ENCODE measurements around the gene SCIN. TPM values are rescaled to one million over a fixed set of nuclear protein-coding genes. Genes with fewer than 3 reads are reported as not detected.
"Not testable (repeated sequence)": the region's sequence is repeated elsewhere in the genome, so short reads cannot be mapped to it uniquely, and the experiment has no call there.

SCIN gene
- 0.37 and 0.56 TPM in 2 replicates for total RNA-seq (2014; rRNA removed; shearing (Covaris generic))

- Histone ChIP-seq H3K27me3 (replicated peaks) (peaks cover 13% of the 10 kb centered on the region), H3K4me3 (peak within 1 kb of the TSS; percentile 3; the same call in 1 of the 2 replicates), H3K9me3 (replicated peaks) (no peaks in the 10 kb centered on the region), H3K36me3 (no peaks in the 10 kb centered on the region), H3K27ac (no peak within 1 kb of the TSS), H3K4me1 (replicated peaks) (0 out of 2 replicates have a peak, but pooled peaks cover 3% of the 10 kb centered on the region)
- peak in 1 of 2 experiments; percentile 10 for DNase-seq (ENCODE audit: low read depth in 1 of 2, low spot score in 2 of 2)
Measured at GRCh38 chr7:12570534-12571461, at the start of gene SCIN. Gene SCIN, plus strand, starts transcription at chr7:12570720. Its CDS starts 67 bp downstream, at chr7:12570787.

DNA sequence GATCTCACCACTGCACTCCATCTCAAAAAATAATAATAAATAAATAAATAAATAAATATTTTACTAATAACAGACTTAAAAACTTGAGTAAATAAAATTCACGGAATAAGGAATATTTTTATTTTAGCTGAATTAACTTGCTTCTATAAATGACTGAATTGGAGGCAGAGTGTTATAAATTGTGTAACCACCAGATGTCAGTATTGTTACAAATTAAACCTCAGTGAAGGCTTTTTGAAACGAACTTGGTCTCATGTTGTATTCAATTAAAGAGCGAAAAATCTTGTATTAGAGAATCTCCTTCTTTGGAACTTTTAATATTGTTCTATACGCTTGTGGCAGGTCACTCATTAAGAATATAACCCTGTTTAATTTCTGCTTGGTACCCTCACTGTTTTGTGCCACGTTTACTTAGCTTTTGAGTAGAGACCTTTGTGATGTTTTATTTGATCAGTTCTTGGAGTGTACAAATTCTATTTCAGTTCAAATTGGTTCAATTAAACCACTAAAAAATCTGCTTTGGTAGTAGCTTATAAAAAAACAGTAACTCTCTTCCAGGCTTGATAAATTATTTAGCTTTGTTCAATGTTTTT is 45.6 kb upstream of the SCIN start:
- Histone ChIP-seq H3K36me3 (no peaks in the 10 kb centered on the region), H3K4me3 (no peak overlapping the region), H3K27ac (no peak overlapping the region), H3K9me3 (replicated peaks) (no peaks in the 10 kb centered on the region), H3K27me3 (replicated peaks) (peaks cover 7% of the 10 kb centered on the region), H3K4me1 (replicated peaks) (no peaks in the 10 kb centered on the region)
- DNase-seq (ENCODE audit: low read depth in 1 of 2, low spot score in 2 of 2) = peak in 1 of 2 experiments; percentile 35

DNA sequence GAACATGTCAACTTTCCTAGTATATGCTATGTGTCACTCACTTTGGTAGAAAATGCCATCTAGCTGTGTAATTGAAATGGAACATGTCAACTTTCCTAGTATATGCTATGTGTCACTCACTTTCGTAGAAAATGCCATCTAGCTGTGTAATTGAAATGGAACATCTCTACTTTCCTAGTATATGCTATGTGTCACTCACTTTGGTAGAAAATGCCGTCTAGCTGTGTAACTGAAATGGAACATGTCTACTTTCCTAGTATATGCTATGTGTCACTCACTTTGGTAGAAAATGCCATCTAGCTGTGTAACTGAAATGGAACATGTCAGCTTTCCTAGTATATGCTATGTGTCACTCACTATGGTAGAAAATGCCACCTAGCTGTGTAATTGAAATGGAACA is 43.8 kb upstream of the SCIN start:
- not testable (repeated sequence) for H3K27me3 ChIP-seq (replicated peaks); H3K4me3 ChIP-seq; DNase-seq (ENCODE audit: low read depth in 1 of 2, low spot score in 2 of 2); H3K4me1 ChIP-seq (replicated peaks); H3K9me3 ChIP-seq (replicated peaks); H3K27ac ChIP-seq; H3K36me3 ChIP-seq

- not testable (repeated sequence) for H3K27me3 ChIP-seq (replicated peaks)
Measured at GRCh38 chr7:12527670-12528069, 42.9 kb upstream of the SCIN start.

GRCh38 chr7:12529971-12530710 is 40.4 kb upstream of the SCIN start:
- Histone ChIP-seq H3K9me3 (replicated peaks) (no peaks in the 10 kb centered on the region), H3K4me1 (replicated peaks) (no peaks in the 10 kb centered on the region), H3K36me3 (no peaks in the 10 kb centered on the region), H3K27me3 (replicated peaks) (no peaks in the 10 kb centered on the region), H3K4me3 (no peak overlapping the region), H3K27ac (no peak overlapping the region)
- no peak for DNase-seq (ENCODE audit: low read depth in 1 of 2, low spot score in 2 of 2)

More at GRCh38 chr7:12527670-12528069, 42.9 kb upstream of the SCIN start:
- not testable (repeated sequence) for H3K36me3 ChIP-seq; H3K4me1 ChIP-seq (replicated peaks); H3K27ac ChIP-seq; H3K9me3 ChIP-seq (replicated peaks); DNase-seq (ENCODE audit: low read depth in 1 of 2, low spot score in 2 of 2); H3K4me3 ChIP-seq

DNA sequence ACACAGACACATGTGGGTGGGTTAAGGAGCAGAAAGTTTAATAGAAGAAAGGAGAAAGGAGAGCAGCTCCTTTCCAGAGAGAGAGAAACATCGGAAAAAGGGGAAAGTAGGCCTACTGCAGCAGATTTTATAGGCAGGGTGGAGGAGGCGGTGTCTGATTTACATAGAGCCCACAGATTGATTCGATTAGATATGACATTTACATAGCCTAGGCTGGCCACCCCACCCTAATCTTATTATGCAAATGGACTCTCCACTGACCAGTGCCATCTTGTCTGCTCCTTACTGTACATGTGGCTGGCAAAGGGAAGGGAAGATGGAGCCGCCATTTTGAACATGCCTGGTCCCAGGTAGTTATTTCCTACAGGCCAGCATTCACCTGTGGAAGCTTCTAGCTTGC is 38.7 kb upstream of the SCIN start:
- no peak for DNase-seq (ENCODE audit: low read depth in 1 of 2, low spot score in 2 of 2)
- H3K36me3 ChIP-seq = no peaks in the 10 kb centered on the region

DNA sequence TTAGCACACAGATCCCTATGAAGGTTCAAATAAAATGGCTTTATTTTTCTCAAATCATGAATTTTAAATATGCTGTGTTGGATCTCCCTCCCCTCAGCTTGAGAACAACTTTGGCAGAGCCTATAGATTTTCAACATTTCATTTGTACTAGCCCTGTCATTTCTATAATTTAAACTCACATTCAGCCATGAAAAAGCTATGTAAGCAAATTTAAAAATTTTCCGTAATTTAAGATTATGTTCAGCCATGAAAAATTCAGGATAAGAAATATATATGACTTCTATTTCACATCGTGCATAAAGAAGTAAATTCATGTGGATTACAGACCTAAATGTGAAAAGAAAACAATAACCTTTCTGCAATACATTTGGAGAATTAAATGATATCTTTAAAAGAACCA is 36.5 kb upstream of the SCIN start:
- Histone ChIP-seq H3K27me3 (replicated peaks) (no peaks in the 10 kb centered on the region), H3K4me3 (no peak overlapping the region), H3K27ac (no peak overlapping the region), H3K9me3 (replicated peaks) (no peaks in the 10 kb centered on the region), H3K36me3 (no peaks in the 10 kb centered on the region), H3K4me1 (replicated peaks) (no peaks in the 10 kb centered on the region)
- no peak for DNase-seq (ENCODE audit: low read depth in 1 of 2, low spot score in 2 of 2)

More for the DNA sequence above, 38.7 kb upstream of the SCIN start:
- H3K9me3 ChIP-seq (replicated peaks) = no peaks in the 10 kb centered on the region
- no peaks in the 10 kb centered on the region for H3K4me1 ChIP-seq (replicated peaks)
- H3K27ac ChIP-seq = no peak overlapping the region
- no peaks in the 10 kb centered on the region for H3K27me3 ChIP-seq (replicated peaks)
- H3K4me3 ChIP-seq = no peak overlapping the region

DNA sequence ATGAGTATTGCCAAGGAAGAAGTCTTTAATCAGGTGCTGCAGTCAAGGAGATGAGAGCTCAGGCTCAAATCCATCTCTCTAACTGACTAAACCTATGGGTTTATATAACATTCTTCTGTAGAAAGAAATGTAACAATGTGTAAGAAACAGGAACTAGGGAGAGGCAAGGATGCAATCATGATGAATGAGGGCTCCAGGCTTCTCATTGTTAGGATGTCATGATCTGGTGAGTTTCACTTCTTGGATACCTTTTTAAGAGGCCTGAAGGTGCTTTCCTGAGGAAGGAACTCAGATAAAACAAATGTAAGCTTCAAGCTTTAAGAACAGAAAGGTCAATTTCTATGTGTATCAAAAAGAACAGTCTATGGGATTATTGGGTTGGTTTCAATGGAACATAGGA is 30.8 kb upstream of the SCIN start:
- H3K4me1 ChIP-seq (replicated peaks) = peaks cover 5% of the 10 kb centered on the region
- H3K27ac ChIP-seq = no peak overlapping the region
- DNase-seq (ENCODE audit: low read depth in 1 of 2, low spot score in 2 of 2) = no peak
- no peaks in the 10 kb centered on the region for H3K9me3 ChIP-seq (replicated peaks)
- no peak overlapping the region for H3K4me3 ChIP-seq
- H3K27me3 ChIP-seq (replicated peaks) = no peaks in the 10 kb centered on the region
- H3K36me3 ChIP-seq = no peaks in the 10 kb centered on the region

- no peaks in the 10 kb centered on the region for H3K27me3 ChIP-seq (replicated peaks)
- H3K27ac ChIP-seq = no peak overlapping the region
- H3K4me1 ChIP-seq (replicated peaks) = peaks cover 9% of the 10 kb centered on the region
- DNase-seq (ENCODE audit: low read depth in 1 of 2, low spot score in 2 of 2) = no peak
- H3K9me3 ChIP-seq (replicated peaks) = no peaks in the 10 kb centered on the region
- H3K4me3 ChIP-seq = no peak overlapping the region
- H3K36me3 ChIP-seq = no peaks in the 10 kb centered on the region
Measured at GRCh38 chr7:12540850-12541249, 29.7 kb upstream of the SCIN start.

GRCh38 chr7:12543586-12543985 is 26.9 kb upstream of the SCIN start:
- Histone ChIP-seq H3K9me3 (replicated peaks) (no peaks in the 10 kb centered on the region), H3K27ac (no peak overlapping the region), H3K4me3 (no peak overlapping the region), H3K4me1 (replicated peaks) (peaks cover 9% of the 10 kb centered on the region), H3K36me3 (no peaks in the 10 kb centered on the region), H3K27me3 (replicated peaks) (no peaks in the 10 kb centered on the region)
- DNase-seq (ENCODE audit: low read depth in 1 of 2, low spot score in 2 of 2) = no peak

DNA sequence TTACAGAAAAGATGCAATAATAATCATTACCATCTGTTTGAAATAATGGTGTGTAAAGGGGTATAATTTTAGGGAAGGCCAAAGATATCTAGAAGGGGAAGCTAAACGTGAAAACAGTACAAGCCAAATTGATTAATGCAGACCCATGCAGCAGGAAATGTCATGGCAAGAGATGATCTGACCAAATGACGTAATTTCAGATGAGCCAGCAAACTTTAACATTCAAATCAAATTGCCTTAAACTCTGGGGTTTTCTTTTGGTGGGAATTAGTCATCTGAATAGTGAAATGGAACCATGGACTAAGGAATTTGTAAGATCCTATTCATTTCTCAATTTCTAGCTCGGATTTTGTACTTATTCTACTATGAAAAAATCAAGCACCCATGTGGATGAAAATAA is 21.4 kb upstream of the SCIN start:
- Histone ChIP-seq H3K27ac (no peak overlapping the region), H3K27me3 (replicated peaks) (no peaks in the 10 kb centered on the region), H3K36me3 (no peaks in the 10 kb centered on the region), H3K9me3 (replicated peaks) (no peaks in the 10 kb centered on the region), H3K4me1 (replicated peaks) (peaks cover 8% of the 10 kb centered on the region), H3K4me3 (no peak overlapping the region)
- no peak for DNase-seq (ENCODE audit: low read depth in 1 of 2, low spot score in 2 of 2)

GRCh38 chr7:12550956-12551355 is 19.6 kb upstream of the SCIN start:
- DNase-seq (ENCODE audit: low read depth in 1 of 2, low spot score in 2 of 2) = no peak
- no peak overlapping the region for H3K4me3 ChIP-seq
- no peaks in the 10 kb centered on the region for H3K9me3 ChIP-seq (replicated peaks)
- no peaks in the 10 kb centered on the region for H3K4me1 ChIP-seq (replicated peaks)
- H3K27ac ChIP-seq = no peak overlapping the region
- H3K27me3 ChIP-seq (replicated peaks) = no peaks in the 10 kb centered on the region
- H3K36me3 ChIP-seq = no peaks in the 10 kb centered on the region

- Histone ChIP-seq H3K27me3 (replicated peaks) (no peaks in the 10 kb centered on the region), H3K27ac (no peak overlapping the region), H3K4me1 (replicated peaks) (no peaks in the 10 kb centered on the region), H3K4me3 (no peak overlapping the region), H3K9me3 (replicated peaks) (no peaks in the 10 kb centered on the region), H3K36me3 (no peaks in the 10 kb centered on the region)
- DNase-seq (ENCODE audit: low read depth in 1 of 2, low spot score in 2 of 2) = no peak
Measured at GRCh38 chr7:12552876-12553275, 17.6 kb upstream of the SCIN start.

DNA sequence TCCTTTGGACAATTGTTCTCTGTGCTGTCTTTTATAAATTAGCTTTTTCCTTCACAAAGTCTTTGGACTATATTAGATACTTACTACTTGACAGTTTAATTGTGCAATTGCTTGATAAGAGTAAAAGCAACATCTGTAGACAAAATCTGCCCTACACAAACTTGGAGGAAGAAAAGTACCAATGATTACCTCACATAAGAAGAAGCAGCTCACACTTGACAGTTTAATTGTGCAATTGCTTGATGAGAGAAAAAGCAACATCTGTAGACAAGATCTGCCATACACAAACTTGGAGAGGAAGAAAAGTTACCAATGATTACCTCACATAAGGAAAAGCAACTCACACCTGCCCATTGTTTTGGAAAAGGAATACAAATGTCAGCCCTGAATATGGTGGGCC is 17.1 kb upstream of the SCIN start:
- Histone ChIP-seq H3K27ac (no peak overlapping the region), H3K4me3 (no peak overlapping the region), H3K27me3 (replicated peaks) (no peaks in the 10 kb centered on the region), H3K9me3 (replicated peaks) (no peaks in the 10 kb centered on the region), H3K4me1 (replicated peaks) (no peaks in the 10 kb centered on the region), H3K36me3 (no peaks in the 10 kb centered on the region)
- DNase-seq (ENCODE audit: low read depth in 1 of 2, low spot score in 2 of 2) = no peak

Measured in SJSA1 (cell line).